Nephron progenitor cell (in vitro differentiated cells): ENCODE results near the gene INSL3.

Source experiments
- DNase-seq: peaks from one replicate; pipeline ENCODE4 v3.0.0; 2021
- H3K27ac Mint-ChIP-seq: 2 replicates; pipeline ENCODE4 v1.8.0; 2021; ENCODE audit warnings: mild to moderate bottlenecking, moderate library complexity, mixed read lengths
- H3K27me3 Mint-ChIP-seq: 2 replicates; pipeline ENCODE4 v1.8.0; 2021; ENCODE audit warnings: mild to moderate bottlenecking, low read depth, mixed read lengths; ENCODE audit not compliant: poor library complexity
- H3K36me3 Mint-ChIP-seq: 2 replicates; pipeline ENCODE4 v1.8.0; 2021; ENCODE audit warnings: low read depth, mixed read lengths
- H3K4me1 Mint-ChIP-seq: 2 replicates; pipeline ENCODE4 v1.8.0; 2021; ENCODE audit warnings: mixed read lengths
- H3K4me3 Mint-ChIP-seq: 2 replicates; pipeline ENCODE4 v1.8.0; 2021; ENCODE audit warnings: mild to moderate bottlenecking, moderate library complexity, mixed read lengths
- H3K9me3 Mint-ChIP-seq: 2 replicates; pipeline ENCODE4 v1.8.0; 2021; ENCODE audit warnings: mild to moderate bottlenecking, moderate library complexity, mixed read lengths
- CTCF ChIP-seq: fragments of 200-600 bp; sonication (generic); IDR thresholded peaks from 2 replicates; pipeline ENCODE4 v1.5.0; 2021; ENCODE audit warnings: antibody characterized with exemption

INSL3 gene

GRCh38 chr19:17794731-17795494 lies 26.4 kb downstream of the INSL3 start, which contains the start of gene B3GNT3:
Gene B3GNT3 (plus strand): TSS chr19:17795138. CDS start chr19:17807808, 12,670 bp downstream.
- H3K27me3 Mint-ChIP-seq: peaks cover 86% of the 10 kb centered on the region
- peak; percentile 35 for DNase-seq
- TF ChIP-seq CTCF: no peak
- H3K4me1 Mint-ChIP-seq: peaks cover 7% of the 10 kb centered on the region
- no peaks in the 10 kb centered on the region for H3K9me3 Mint-ChIP-seq
- no peak within 1 kb of the TSS for H3K27ac Mint-ChIP-seq
- H3K36me3 Mint-ChIP-seq: no peaks in the 10 kb centered on the region
- H3K4me3 Mint-ChIP-seq: no peak within 1 kb of the TSS

- no peak for TF ChIP-seq CTCF
- no peak overlapping the region for H3K27ac Mint-ChIP-seq
- no peaks in the 10 kb centered on the region for H3K36me3 Mint-ChIP-seq
- H3K27me3 Mint-ChIP-seq: peaks cover 86% of the 10 kb centered on the region
- H3K9me3 Mint-ChIP-seq: no peaks in the 10 kb centered on the region
- no peak for DNase-seq
- no peak overlapping the region for H3K4me3 Mint-ChIP-seq
- H3K4me1 Mint-ChIP-seq: peaks cover 7% of the 10 kb centered on the region
These were observed 26.9 kb downstream of the INSL3 start for GRCh38 chr19:17794412-17794730.

- no peaks in the 10 kb centered on the region for H3K36me3 Mint-ChIP-seq
- H3K4me3 Mint-ChIP-seq: no peak overlapping the region
- no peak for TF ChIP-seq CTCF
- H3K27me3 Mint-ChIP-seq: peaks cover 57% of the 10 kb centered on the region
- DNase-seq: no peak
- peaks cover 7% of the 10 kb centered on the region for H3K4me1 Mint-ChIP-seq
- no peak overlapping the region for H3K27ac Mint-ChIP-seq
- H3K9me3 Mint-ChIP-seq: no peaks in the 10 kb centered on the region
These were observed 31.1 kb downstream of the INSL3 start for GRCh38 chr19:17790059-17790780.

GRCh38 chr19:17788632-17789031 lies 32.7 kb downstream of the INSL3 start:
- H3K27me3 Mint-ChIP-seq: peaks cover 44% of the 10 kb centered on the region
- TF ChIP-seq CTCF: no peak
- no peak for DNase-seq
- H3K4me1 Mint-ChIP-seq: peaks cover 7% of the 10 kb centered on the region
- no peak overlapping the region for H3K4me3 Mint-ChIP-seq
- H3K9me3 Mint-ChIP-seq: no peaks in the 10 kb centered on the region
- H3K27ac Mint-ChIP-seq: no peak overlapping the region
- no peaks in the 10 kb centered on the region for H3K36me3 Mint-ChIP-seq

- no peak overlapping the region for H3K27ac Mint-ChIP-seq
- no peak for DNase-seq
- no peak overlapping the region for H3K4me3 Mint-ChIP-seq
- H3K9me3 Mint-ChIP-seq: no peaks in the 10 kb centered on the region
- H3K4me1 Mint-ChIP-seq: peaks cover 7% of the 10 kb centered on the region
- TF ChIP-seq CTCF: no peak
- peaks cover 32% of the 10 kb centered on the region for H3K27me3 Mint-ChIP-seq
- peaks cover 2% of the 10 kb centered on the region for H3K36me3 Mint-ChIP-seq
These were observed 33.9 kb downstream of the INSL3 start for GRCh38 chr19:17787274-17787913.
